UCSD-AML1 (cell line): ENCODE measurements around the gene COQ9.

Source experiments
- DNase-seq: peaks from one replicate; lab custom pipeline; 2025; ENCODE audit not compliant: unreplicated experiment; lab: John Stamatoyannopoulos, UW

The COQ9 gene

GRCh38 chr16:57509231-57509923, 62.1 kb downstream of the COQ9 start:
- no peak for DNase-seq

- DNase-seq = no peak
These were observed 63.0 kb downstream of the COQ9 start for GRCh38 chr16:57510016-57510871.
